ENCODE measurements around the gene PIANP. TPM values are rescaled to one million over a fixed set of nuclear protein-coding genes. Genes with fewer than 3 reads are reported as not detected.
"Not testable (repeated sequence)": the region's sequence is repeated elsewhere in the genome, so short reads cannot be mapped to it uniquely, and the experiment has no call there.

PIANP gene
- total RNA-seq, 1 donor from 2014 or later, result 0.40 TPM

DNA sequence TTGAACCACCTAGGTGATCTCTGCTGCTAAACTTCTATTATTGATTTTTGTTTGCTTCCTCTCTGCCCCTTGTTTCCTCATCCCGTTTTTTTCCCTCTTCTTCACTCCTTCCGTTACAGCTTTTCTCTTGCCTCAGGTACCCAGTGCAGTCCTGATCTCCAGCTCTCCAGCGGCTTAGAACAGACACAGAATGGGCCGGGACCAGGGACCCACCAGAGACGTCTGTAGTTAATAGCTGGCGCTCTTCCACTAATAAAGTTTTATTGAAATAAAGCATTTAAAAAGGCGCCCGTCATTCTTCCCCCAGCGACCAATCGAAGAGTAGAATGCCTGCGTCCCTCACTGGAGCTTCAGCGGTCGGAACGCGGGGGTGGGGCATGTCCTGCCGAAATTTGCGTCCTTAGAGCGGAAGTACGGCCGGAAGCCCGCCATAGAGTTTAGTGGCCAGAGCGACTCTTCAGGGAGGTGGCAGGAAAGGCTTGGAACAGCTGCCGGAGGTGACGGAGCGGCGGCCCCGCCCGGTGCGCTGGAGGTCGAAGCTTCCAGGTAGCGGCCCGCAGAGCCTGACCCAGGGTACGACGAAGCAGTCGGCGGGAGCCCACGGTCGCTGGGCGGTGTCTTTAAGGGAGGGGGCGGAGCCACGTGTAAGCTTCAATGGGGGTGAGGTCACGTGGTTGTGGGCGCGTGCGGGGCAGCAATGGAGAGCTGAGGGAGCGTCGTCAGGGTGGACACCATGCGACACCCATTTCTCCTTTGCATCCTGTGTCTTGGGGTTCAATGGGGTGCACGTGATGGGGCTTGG is 23.2 kb upstream of the PIANP start, which contains the start of gene COPS7A:
COPS7A (plus strand) TSS at position 440 of the 802 bp plus-strand sequence. CDS start 611 bp downstream, outside the sequence.
- H3K36me3 Mint-ChIP-seq (ENCODE audit: low read depth), result peaks cover 26% of the 10 kb centered on the region
- peak within 1 kb of the TSS; percentile 89 for H3K4me3 Mint-ChIP-seq
- intact Hi-C loops (cut with micrococcal nuclease), result loop anchor here (1.0 to 2.0 kb wide), 11 partner anchors 15 to 465 kb away; partner anchors contain the start of genes CHD4, EMG1, ING4 and MLF2
- DNase-seq, result peak; percentile 92
- ChIA-PET POLR2A (interaction anchor here (0.6 to 3.8 kb wide), 44 partner anchors 13 to 1243 kb away, joined by 3 to 232 read pairs (median 6); partner anchors contain the start of genes C12orf57, CDCA3, CHD4 and GAPDH), CTCF (interaction anchor here (0.9 to 2.6 kb wide), 12 partner anchors 10 to 199 kb away, joined by 3 to 13 read pairs (median 4); partner anchors contain the start of genes MLF2 and ZNF384)
- no peaks in the 10 kb centered on the region for H3K9me3 Mint-ChIP-seq
- TF ChIP-seq, protein P1, sequence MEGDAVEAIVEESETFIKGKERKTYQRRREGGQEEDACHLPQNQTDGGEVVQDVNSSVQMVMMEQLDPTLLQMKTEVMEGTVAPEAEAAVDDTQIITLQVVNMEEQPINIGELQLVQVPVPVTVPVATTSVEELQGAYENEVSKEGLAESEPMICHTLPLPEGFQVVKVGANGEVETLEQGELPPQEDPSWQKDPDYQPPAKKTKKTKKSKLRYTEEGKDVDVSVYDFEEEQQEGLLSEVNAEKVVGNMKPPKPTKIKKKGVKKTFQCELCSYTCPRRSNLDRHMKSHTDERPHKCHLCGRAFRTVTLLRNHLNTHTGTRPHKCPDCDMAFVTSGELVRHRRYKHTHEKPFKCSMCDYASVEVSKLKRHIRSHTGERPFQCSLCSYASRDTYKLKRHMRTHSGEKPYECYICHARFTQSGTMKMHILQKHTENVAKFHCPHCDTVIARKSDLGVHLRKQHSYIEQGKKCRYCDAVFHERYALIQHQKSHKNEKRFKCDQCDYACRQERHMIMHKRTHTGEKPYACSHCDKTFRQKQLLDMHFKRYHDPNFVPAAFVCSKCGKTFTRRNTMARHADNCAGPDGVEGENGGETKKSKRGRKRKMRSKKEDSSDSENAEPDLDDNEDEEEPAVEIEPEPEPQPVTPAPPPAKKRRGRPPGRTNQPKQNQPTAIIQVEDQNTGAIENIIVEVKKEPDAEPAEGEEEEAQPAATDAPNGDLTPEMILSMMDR (IDR thresholded peaks at IDR 0.05), result no peak
- H3K4me1 Mint-ChIP-seq, result peaks cover 19% of the 10 kb centered on the region
- peak; percentile 93 for ATAC-seq (ENCODE audit: low read depth)
- H3K27me3 Mint-ChIP-seq, result no peaks in the 10 kb centered on the region
- peak within 1 kb of the TSS; percentile 96 for H3K27ac Mint-ChIP-seq

DNA sequence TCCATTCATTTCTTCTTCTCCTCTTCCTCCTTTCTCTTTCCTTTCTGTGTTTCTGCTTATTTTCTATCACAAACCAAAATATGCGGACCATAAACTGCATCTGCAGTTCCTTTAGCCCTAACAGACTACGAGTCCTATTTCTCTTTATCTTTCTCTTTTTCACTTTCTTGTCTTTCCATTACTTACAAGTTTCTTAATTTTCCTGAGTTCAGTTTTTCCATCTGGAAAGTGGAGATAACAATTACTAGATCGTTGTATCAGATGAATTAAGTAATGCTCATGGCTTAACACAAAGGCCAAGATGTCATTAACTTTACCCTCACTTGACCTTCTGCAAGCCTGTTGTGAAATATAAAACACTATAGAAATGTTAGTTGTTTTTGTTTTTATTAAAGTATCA is 22.2 kb upstream of the PIANP start:
- peaks cover 17% of the 10 kb centered on the region for H3K36me3 Mint-ChIP-seq (ENCODE audit: low read depth)
- no peaks in the 10 kb centered on the region for H3K9me3 Mint-ChIP-seq
- TF ChIP-seq, protein P1 (IDR thresholded peaks at IDR 0.05), result no peak
- H3K27me3 Mint-ChIP-seq, result no peaks in the 10 kb centered on the region
- H3K4me1 Mint-ChIP-seq, result peaks cover 19% of the 10 kb centered on the region
- ChIA-PET POLR2A (interaction anchor here (0.6 to 3.8 kb wide), 15 partner anchors 14 to 248 kb away, joined by 3 to 232 read pairs (median 13); partner anchors contain the start of genes C12orf57, CDCA3, CHD4 and GAPDH), CTCF (interaction anchor here (0.9 to 2.6 kb wide), 5 partner anchors 23 to 44 kb away, joined by 3 to 12 read pairs (median 5); no protein-coding TSS in a partner anchor)
- DNase-seq (no peak), ATAC-seq (ENCODE audit: low read depth) (no peak)
- H3K27ac Mint-ChIP-seq, result no peak overlapping the region
- no peak overlapping the region for H3K4me3 Mint-ChIP-seq
- intact Hi-C loops (cut with micrococcal nuclease), result loop anchor here (1.0 to 2.0 kb wide), 2 partner anchors 14 to 466 kb away; partner anchors contain the start of gene PEX5

DNA sequence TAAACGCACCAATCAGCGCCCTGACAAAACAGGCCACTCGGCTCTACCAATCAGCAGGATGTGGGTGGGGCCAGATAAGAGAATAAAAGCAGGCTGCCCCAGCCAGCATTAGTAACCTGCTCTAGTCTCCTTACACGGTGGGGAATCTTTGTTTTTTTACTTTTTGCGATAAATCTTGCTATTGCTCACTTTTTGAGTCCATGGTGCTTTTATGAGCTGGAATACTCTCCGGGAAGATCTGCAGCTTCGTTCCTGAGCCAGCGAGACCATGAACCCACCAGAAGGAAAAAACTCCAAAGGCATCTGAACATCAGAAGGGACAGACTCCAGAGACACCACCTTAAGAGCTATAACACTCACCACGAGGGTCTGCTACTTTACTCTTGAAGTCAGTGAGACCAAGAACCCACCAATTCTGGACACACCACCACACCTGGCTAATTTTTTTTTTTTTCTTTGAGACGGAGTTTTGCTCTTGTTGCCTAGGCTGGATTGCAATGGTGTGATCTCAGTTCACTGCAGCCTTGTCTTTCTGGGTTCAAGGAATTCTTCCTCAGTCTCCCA is 16.3 kb upstream of the PIANP start:
- POLR2A ChIA-PET, result interaction anchor here (0.7 kb wide), 1 partner anchor 16 kb away, joined by 3 read pairs; no protein-coding TSS in a partner anchor
- CTCF ChIA-PET, result no interaction called here

DNA sequence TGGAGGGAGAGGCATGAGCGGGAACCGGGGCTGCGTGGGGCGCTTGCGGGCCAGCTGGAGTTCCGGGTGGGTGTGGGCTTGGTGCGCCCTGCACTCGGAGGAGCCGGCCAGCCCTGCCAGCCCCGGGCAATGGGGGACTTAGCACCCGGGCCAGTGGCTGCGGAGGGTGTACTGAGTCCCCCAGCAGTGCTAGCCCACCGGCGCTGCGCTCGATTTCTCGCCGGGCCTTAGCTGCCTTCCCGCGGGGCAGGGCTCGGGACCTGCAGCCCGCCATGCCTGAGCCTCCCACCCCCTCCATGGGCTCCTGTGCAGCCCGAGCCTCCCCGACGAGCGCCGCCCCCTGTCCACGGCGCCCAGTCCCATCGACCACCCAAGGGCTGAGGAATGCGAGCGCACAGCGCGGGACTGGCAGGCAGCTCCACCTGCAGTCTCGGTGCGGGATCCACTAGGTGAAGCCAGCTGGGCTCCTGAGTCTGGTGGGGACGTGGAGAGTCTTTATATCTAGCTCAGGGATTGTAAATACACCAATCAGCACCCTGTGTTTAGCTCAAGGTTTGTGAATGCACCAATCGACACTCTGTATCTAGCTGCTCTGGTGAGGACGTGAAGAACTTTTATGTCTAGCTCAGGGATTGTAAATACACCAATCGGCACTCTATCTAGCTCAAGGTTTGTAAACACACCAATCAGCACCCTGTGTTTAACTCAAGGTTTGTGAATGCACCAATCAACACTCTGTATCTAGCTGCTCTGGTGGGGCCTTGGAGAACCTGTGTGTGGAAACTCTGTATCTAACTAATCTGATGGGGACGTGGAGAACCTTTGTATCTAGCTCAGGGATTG is 15.6 kb upstream of the PIANP start:
- H3K9me3 Mint-ChIP-seq; CTCF ChIA-PET; H3K36me3 Mint-ChIP-seq (ENCODE audit: low read depth): not testable (repeated sequence)

More for the DNA sequence above, 16.3 kb upstream of the PIANP start:
- TF ChIP-seq, protein P1 (IDR thresholded peaks at IDR 0.05), result no peak
- no peaks in the 10 kb centered on the region for H3K9me3 Mint-ChIP-seq
- DNase-seq, result no peak
- no peak overlapping the region for H3K4me3 Mint-ChIP-seq
- no peaks in the 10 kb centered on the region for H3K4me1 Mint-ChIP-seq
- no peak for ATAC-seq (ENCODE audit: low read depth)
- peaks cover 9% of the 10 kb centered on the region for H3K27me3 Mint-ChIP-seq
- intact Hi-C loops (cut with micrococcal nuclease), result no loop called here
- H3K36me3 Mint-ChIP-seq (ENCODE audit: low read depth), result no peaks in the 10 kb centered on the region
- H3K27ac Mint-ChIP-seq, result no peak overlapping the region

DNA sequence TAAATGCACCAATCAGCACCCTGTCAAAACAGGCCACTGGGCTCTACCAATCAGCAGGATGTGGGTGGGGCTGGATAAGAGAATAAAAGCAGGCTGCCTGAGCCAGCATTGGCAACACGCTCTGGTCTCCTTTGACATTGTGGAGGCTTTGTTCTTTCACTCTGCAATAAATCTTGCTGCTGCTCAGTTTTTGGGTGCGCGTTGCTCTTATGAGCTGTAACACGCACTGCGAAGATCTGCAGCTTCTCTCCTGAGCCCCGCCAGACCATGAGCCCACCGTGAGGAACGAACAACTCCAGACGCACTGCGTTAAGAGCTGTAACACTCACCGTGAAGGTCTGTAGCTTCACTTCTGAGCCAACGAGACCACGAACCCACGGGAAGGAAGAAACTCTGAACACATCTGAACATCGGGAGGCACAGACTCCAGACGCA is 8.4 kb upstream of the PIANP start:
- H3K27me3 Mint-ChIP-seq, result peaks cover 21% of the 10 kb centered on the region
- peaks cover 9% of the 10 kb centered on the region for H3K4me1 Mint-ChIP-seq
- no peak for DNase-seq
- H3K36me3 Mint-ChIP-seq (ENCODE audit: low read depth), result no peaks in the 10 kb centered on the region
- intact Hi-C loops (cut with micrococcal nuclease), result loop anchor here (2.0 kb wide), 1 partner anchor 14 kb away; no protein-coding TSS in a partner anchor
- ChIA-PET POLR2A (interaction anchor here (0.6 to 4.3 kb wide), 6 partner anchors 12 to 44 kb away, joined by 3 to 32 read pairs (median 6); partner anchors contain the start of genes COPS7A, MLF2 and ZNF384), CTCF (no interaction called here)
- no peak for ATAC-seq (ENCODE audit: low read depth)
- TF ChIP-seq, protein P1 (IDR thresholded peaks at IDR 0.05), result no peak
- peak overlapping the region; percentile 81 for H3K4me3 Mint-ChIP-seq
- peak overlapping the region; percentile 43 for H3K27ac Mint-ChIP-seq
- no peaks in the 10 kb centered on the region for H3K9me3 Mint-ChIP-seq

More for the DNA sequence above, 15.6 kb upstream of the PIANP start:
- H3K27me3 Mint-ChIP-seq; H3K4me3 Mint-ChIP-seq; H3K4me1 Mint-ChIP-seq; ATAC-seq (ENCODE audit: low read depth); intact Hi-C loops (cut with micrococcal nuclease); DNase-seq; H3K27ac Mint-ChIP-seq: not testable (repeated sequence)
- POLR2A ChIA-PET, result interaction anchor here (0.7 kb wide), 1 partner anchor 16 kb away, joined by 3 read pairs; no protein-coding TSS in a partner anchor

DNA sequence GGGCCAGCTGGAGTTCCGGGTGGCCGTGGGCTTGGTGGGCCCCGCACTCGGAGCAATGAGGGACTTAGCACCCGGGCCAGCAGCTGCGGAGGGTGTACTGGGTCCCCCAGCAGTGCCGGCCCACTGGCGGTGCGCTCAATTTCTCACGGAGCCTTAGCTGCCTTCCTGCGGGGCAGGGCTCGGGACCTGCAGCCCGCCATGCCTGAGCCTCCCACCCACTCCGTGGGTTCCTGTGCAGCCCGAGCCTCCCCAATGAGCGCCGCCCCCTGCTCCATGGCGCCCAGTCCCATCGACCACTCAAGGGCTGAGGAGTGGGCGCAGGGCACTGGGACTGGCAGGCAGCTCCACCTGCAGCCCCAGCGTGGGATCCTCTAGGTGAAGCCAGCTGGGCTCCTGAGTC is 7.7 kb upstream of the PIANP start:
- H3K4me1 Mint-ChIP-seq; H3K27ac Mint-ChIP-seq; H3K36me3 Mint-ChIP-seq (ENCODE audit: low read depth); ATAC-seq (ENCODE audit: low read depth); CTCF ChIA-PET; H3K9me3 Mint-ChIP-seq; H3K4me3 Mint-ChIP-seq; DNase-seq: not testable (repeated sequence)
- intact Hi-C loops (cut with micrococcal nuclease), result loop anchor here (2.0 kb wide), 1 partner anchor 14 kb away; no protein-coding TSS in a partner anchor
- POLR2A ChIA-PET, result interaction anchor here (1.0 to 4.3 kb wide), 5 partner anchors 12 to 45 kb away, joined by 3 to 32 read pairs (median 8); partner anchors contain the start of genes COPS7A, MLF2 and ZNF384
- peaks cover 26% of the 10 kb centered on the region for H3K27me3 Mint-ChIP-seq
